BE2C (cell line): ENCODE data around the gene PDLIM1.

Source experiments
- DNase-seq: peaks from one replicate; pipeline ENCODE4 v3.0.0-alpha.2; 2020
- H3K27me3 ChIP-seq: fragments of 250-450 bp; sonication (Bioruptor Pico); 2 replicates; pipeline ENCODE4 v1.5.1; 2020; ENCODE audit warnings: mild to moderate bottlenecking
- H3K36me3 ChIP-seq: fragments of 250-450 bp; sonication (Bioruptor Pico); 2 replicates; pipeline ENCODE4 v1.5.1; 2020; ENCODE audit warnings: mild to moderate bottlenecking
- H3K4me1 ChIP-seq: fragments of 250-450 bp; sonication (Bioruptor Pico); 2 replicates; pipeline ENCODE4 v1.5.1; 2020
- H3K4me3 ChIP-seq: 2 replicates; pipeline ENCODE4 v1.5.1; 2011; ENCODE audit warnings: low read depth, low read length
- H3K9me3 ChIP-seq: fragments of 250-450 bp; sonication (Bioruptor Pico); 2 replicates; pipeline ENCODE4 v1.5.1; 2020
- CTCF ChIP-seq: IDR thresholded peaks from 2 replicates; pipeline ENCODE4 v1.5.1; 2012; ENCODE audit warnings: mild to moderate bottlenecking, low read depth, low read length

PDLIM1 gene

GRCh38 chr10:95293631-95294030 is 2.8 kb upstream of the PDLIM1 start:
- Histone ChIP-seq H3K27me3 (peaks cover 27% of the 10 kb centered on the region), H3K36me3 (no peaks in the 10 kb centered on the region), H3K4me1 (no peaks in the 10 kb centered on the region), H3K9me3 (no peaks in the 10 kb centered on the region), H3K4me3 (no peak overlapping the region)
- no peak for TF ChIP-seq CTCF
- no peak for DNase-seq

GRCh38 chr10:95291365-95292039 is 699 bp upstream of the PDLIM1 start:
- no peak overlapping the region for H3K4me3 ChIP-seq
- DNase-seq: no peak
- TF ChIP-seq CTCF: no peak

GRCh38 chr10:95289921-95290421 is 832 bp downstream of the PDLIM1 start:
- no peaks in the 10 kb centered on the region for H3K4me1 ChIP-seq

More at GRCh38 chr10:95291365-95292039, 699 bp upstream of the PDLIM1 start:
- Histone ChIP-seq H3K9me3 (no peaks in the 10 kb centered on the region), H3K27me3 (peaks cover 27% of the 10 kb centered on the region), H3K4me1 (no peaks in the 10 kb centered on the region), H3K36me3 (no peaks in the 10 kb centered on the region)

GRCh38 chr10:95289003-95289920 is 1.5 kb downstream of the PDLIM1 start:
- Histone ChIP-seq H3K9me3 (no peaks in the 10 kb centered on the region), H3K36me3 (no peaks in the 10 kb centered on the region), H3K4me3 (no peak overlapping the region), H3K4me1 (no peaks in the 10 kb centered on the region), H3K27me3 (peaks cover 27% of the 10 kb centered on the region)
- TF ChIP-seq CTCF: no peak
- no peak for DNase-seq

More at GRCh38 chr10:95289921-95290421, 832 bp downstream of the PDLIM1 start:
- Histone ChIP-seq H3K27me3 (peaks cover 27% of the 10 kb centered on the region), H3K36me3 (no peaks in the 10 kb centered on the region), H3K4me3 (no peak overlapping the region), H3K9me3 (no peaks in the 10 kb centered on the region)
- no peak for DNase-seq
- TF ChIP-seq CTCF: no peak

- no peak for TF ChIP-seq CTCF
- H3K9me3 ChIP-seq: no peaks in the 10 kb centered on the region
- no peaks in the 10 kb centered on the region for H3K36me3 ChIP-seq
- no peak overlapping the region for H3K4me3 ChIP-seq
- H3K27me3 ChIP-seq: peaks cover 27% of the 10 kb centered on the region
- no peak for DNase-seq
- H3K4me1 ChIP-seq: no peaks in the 10 kb centered on the region
Measured at GRCh38 chr10:95288303-95288702, 2.5 kb downstream of the PDLIM1 start.
